Hepatocyte (in vitro differentiated cells): Measurements from ENCODE around the gene SLC47A1. TPM values are rescaled to one million over a fixed set of nuclear protein-coding genes. Genes with fewer than 3 reads are reported as not detected.
"Not testable (repeated sequence)": the region's sequence is repeated elsewhere in the genome, so short reads cannot be mapped to it uniquely, and the experiment has no call there.

ENCODE experiments used
- DNase-seq: peaks from one replicate; pipeline ENCODE4 v3.0.0-alpha.2; 2016; ENCODE audit warnings: low spot score
- H2AFZ ChIP-seq: fragments of 200-600 bp; sonication (generic); 2 replicates; pipeline ENCODE4 v1.6.0; 2016; ENCODE audit warnings: antibody characterized with exemption, mild to moderate bottlenecking
- H3K27ac ChIP-seq: fragments of 200-600 bp; sonication (generic); 2 replicates; pipeline ENCODE4 v1.5.1; 2016; ENCODE audit warnings: mild to moderate bottlenecking
- H3K27me3 ChIP-seq: fragments of 200-600 bp; sonication (generic); 2 replicates; pipeline ENCODE4 v1.6.1; 2016
- H3K36me3 ChIP-seq: fragments of 200-600 bp; sonication (generic); replicated peaks from 2 replicates; pipeline ENCODE4 v1.5.1; 2016; ENCODE audit warnings: low read depth; ENCODE audit not compliant: insufficient read depth
- H3K4me1 ChIP-seq: fragments of 200-600 bp; sonication (generic); 2 replicates; pipeline ENCODE4 v1.5.1; 2016; ENCODE audit warnings: mild to moderate bottlenecking, moderate library complexity; ENCODE audit not compliant: insufficient read depth
- H3K4me2 ChIP-seq: fragments of 200-600 bp; sonication (generic); 2 replicates; pipeline ENCODE4 v1.6.0; 2016
- H3K4me3 ChIP-seq: fragments of 200-600 bp; sonication (generic); 2 replicates; pipeline ENCODE4 v1.5.1; 2016; ENCODE audit warnings: mild to moderate bottlenecking
- H3K79me2 ChIP-seq: fragments of 200-600 bp; sonication (generic); 2 replicates; pipeline ENCODE4 v1.6.0; 2017; ENCODE audit warnings: mild to moderate bottlenecking
- H3K9me2 ChIP-seq: fragments of 200-600 bp; sonication (generic); replicated peaks from 2 replicates; pipeline ENCODE4 v1.6.0; 2017; ENCODE audit warnings: mild to moderate bottlenecking; ENCODE audit not compliant: insufficient read depth
- H3K9me3 ChIP-seq: fragments of 200-600 bp; sonication (generic); 2 replicates; pipeline ENCODE4 v1.5.1; 2016; ENCODE audit warnings: low read depth, mild to moderate bottlenecking
- H4K20me1 ChIP-seq: fragments of 200-600 bp; sonication (generic); 2 replicates; pipeline ENCODE4 v1.6.0; 2016; ENCODE audit warnings: mild to moderate bottlenecking; ENCODE audit not compliant: insufficient read depth, poor library complexity, severe bottlenecking
- CTCF ChIP-seq: fragments of 200-600 bp; sonication (generic); IDR thresholded peaks from 2 replicates; pipeline ENCODE4 v1.5.1; 2016; ENCODE audit warnings: antibody characterized with exemption, mild to moderate bottlenecking; ENCODE audit not compliant: poor library complexity
- EZH2 ChIP-seq: fragments of 200-600 bp; sonication (generic); IDR thresholded peaks from 2 replicates; pipeline ENCODE4 v1.6.1; 2016; ENCODE audit warnings: antibody characterized with exemption, mild to moderate bottlenecking, borderline replicate concordance
- EZH2phosphoT487 ChIP-seq: fragments of 200-600 bp; sonication (generic); IDR thresholded peaks from one replicate; pipeline ENCODE4 v1.6.1; 2018; ENCODE audit warnings: antibody characterized with exemption, mild to moderate bottlenecking, low read depth, moderate library complexity; ENCODE audit not compliant: unreplicated experiment, severe bottlenecking
- WGBS: methylation state at CpG from one replicate; pipeline ENCODE4 v1.1.6; 2016; ENCODE audit warnings: low lambda C conversion rate; ENCODE audit errors: missing lambda C conversion rate; 5-methylcytosine and 5-hydroxymethylcytosine counted together
- polyA plus RNA-seq: library from polyadenylated mRNA; unstranded; fragments of >200 nt; fragmentation: Nextera tagmentation; extraction: Ambion mirVana; gene quantifications from 2 replicates; pipeline ENCODE4 v1.2.1, GENCODE V29; 2016
- total RNA-seq: library from RNA; depleted of rRNA; stranded (reverse); fragments of >200 nt; gene quantifications from 2 replicates; pipeline ENCODE4 v1.2.3, GENCODE V29; 2014

Gene SLC47A1
- total and polyA plus RNA-seq, 2 experiments from 2014 or later = 26.4 to 38.4 TPM

- no peaks in the 10 kb centered on the region for H3K9me3 ChIP-seq
- H3K9me2 ChIP-seq = no peaks in the 10 kb centered on the region
- no peak overlapping the region for H3K27ac ChIP-seq
- WGBS = 62% methylated on average over 44 of the region's 76 CpGs
- H2AFZ ChIP-seq = no peak overlapping the region
- H3K4me1 ChIP-seq = no peaks in the 10 kb centered on the region
- no peaks in the 10 kb centered on the region for H4K20me1 ChIP-seq
- no peaks in the 10 kb centered on the region for H3K36me3 ChIP-seq
- H3K79me2 ChIP-seq = no peaks in the 10 kb centered on the region
- H3K27me3 ChIP-seq = no peaks in the 10 kb centered on the region
- no peak for DNase-seq
- peak overlapping the region; percentile 73 for H3K4me2 ChIP-seq
- no peak overlapping the region for H3K4me3 ChIP-seq
- TF ChIP-seq EZH2 = no peak
- no peak for TF ChIP-seq CTCF
- no peak for TF ChIP-seq EZH2phosphoT487
Observed at GRCh38 chr17:19579867-19580565, 46.4 kb downstream of the SLC47A1 start.

GRCh38 chr17:19580566-19580920 lies 46.9 kb downstream of the SLC47A1 start:
- H3K79me2 ChIP-seq, H3K4me1 ChIP-seq, H2AFZ ChIP-seq, H3K4me2 ChIP-seq, H3K4me3 ChIP-seq, H3K9me2 ChIP-seq, H3K27ac ChIP-seq, H3K27me3 ChIP-seq, H3K9me3 ChIP-seq, H3K36me3 ChIP-seq, H4K20me1 ChIP-seq, DNase-seq: not testable (repeated sequence)
- WGBS = 93% methylated on average over 17 of the region's 17 CpGs

- H3K36me3 ChIP-seq, H3K79me2 ChIP-seq, H3K4me2 ChIP-seq, H3K9me2 ChIP-seq, H4K20me1 ChIP-seq, H3K9me3 ChIP-seq, DNase-seq, H3K4me1 ChIP-seq, H2AFZ ChIP-seq, H3K27ac ChIP-seq, H3K27me3 ChIP-seq, H3K4me3 ChIP-seq: not testable (repeated sequence)
- 95% methylated on average over 13 of the region's 13 CpGs for WGBS
Observed at GRCh38 chr17:19582152-19582551, 48.5 kb downstream of the SLC47A1 start.

GRCh38 chr17:19583871-19584270 lies 50.2 kb downstream of the SLC47A1 start:
- no peak overlapping the region for H3K4me2 ChIP-seq
- WGBS = 89% methylated on average over 8 of the region's 8 CpGs
- no peaks in the 10 kb centered on the region for H3K4me1 ChIP-seq
- H3K27ac ChIP-seq = no peak overlapping the region
- no peak for DNase-seq
- H2AFZ ChIP-seq = no peak overlapping the region
- H3K9me2 ChIP-seq = no peaks in the 10 kb centered on the region
- H3K36me3 ChIP-seq = no peaks in the 10 kb centered on the region
- no peaks in the 10 kb centered on the region for H4K20me1 ChIP-seq
- no peaks in the 10 kb centered on the region for H3K27me3 ChIP-seq
- H3K9me3 ChIP-seq = no peaks in the 10 kb centered on the region
- no peaks in the 10 kb centered on the region for H3K79me2 ChIP-seq
- no peak overlapping the region for H3K4me3 ChIP-seq
- TF ChIP-seq CTCF = no peak
- no peak for TF ChIP-seq EZH2phosphoT487
- TF ChIP-seq EZH2 = no peak
